ENCODE measurements around the gene CHL1.

GRCh38 chr3:356952-357351 lies 160.4 kb downstream of the CHL1 start:
- TF ChIP-seq, protein P1, sequence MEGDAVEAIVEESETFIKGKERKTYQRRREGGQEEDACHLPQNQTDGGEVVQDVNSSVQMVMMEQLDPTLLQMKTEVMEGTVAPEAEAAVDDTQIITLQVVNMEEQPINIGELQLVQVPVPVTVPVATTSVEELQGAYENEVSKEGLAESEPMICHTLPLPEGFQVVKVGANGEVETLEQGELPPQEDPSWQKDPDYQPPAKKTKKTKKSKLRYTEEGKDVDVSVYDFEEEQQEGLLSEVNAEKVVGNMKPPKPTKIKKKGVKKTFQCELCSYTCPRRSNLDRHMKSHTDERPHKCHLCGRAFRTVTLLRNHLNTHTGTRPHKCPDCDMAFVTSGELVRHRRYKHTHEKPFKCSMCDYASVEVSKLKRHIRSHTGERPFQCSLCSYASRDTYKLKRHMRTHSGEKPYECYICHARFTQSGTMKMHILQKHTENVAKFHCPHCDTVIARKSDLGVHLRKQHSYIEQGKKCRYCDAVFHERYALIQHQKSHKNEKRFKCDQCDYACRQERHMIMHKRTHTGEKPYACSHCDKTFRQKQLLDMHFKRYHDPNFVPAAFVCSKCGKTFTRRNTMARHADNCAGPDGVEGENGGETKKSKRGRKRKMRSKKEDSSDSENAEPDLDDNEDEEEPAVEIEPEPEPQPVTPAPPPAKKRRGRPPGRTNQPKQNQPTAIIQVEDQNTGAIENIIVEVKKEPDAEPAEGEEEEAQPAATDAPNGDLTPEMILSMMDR (conservative IDR thresholded peaks at IDR 0.05), result no peak
- no peak for TF ChIP-seq EZH2 (IDR thresholded peaks at IDR 0.05; ENCODE audit: low read depth)
